Cardiac ventricle fibroblast (primary cell): ENCODE measurements around the gene PPM1K. TPM values are rescaled to one million over a fixed set of nuclear protein-coding genes. Genes with fewer than 3 reads are reported as not detected.

Source experiments
- total RNA-seq: library from RNA; depleted of rRNA; stranded (reverse); fragments of >200 nt; gene quantifications from 2 replicates; pipeline ENCODE4 v1.2.3, GENCODE V29; 2015

The PPM1K gene
- total RNA-seq, result 9.3 and 16.2 TPM in 2 replicates

GRCh38 chr4:88284439-88285234, at the start of gene PPM1K:
PPM1K (minus strand) TSS chr4:88284561; CDS start chr4:88278583, 5,978 bp downstream.

Other genes starting within 250 kb of the PPM1K start
- gene ABCG2, start 125.9 kb downstream of the PPM1K start, total RNA-seq, result 0.06 and 1.0 TPM in 2 replicates
- 3.3 and 4.3 TPM in 2 replicates for gene HERC6, start 94.3 kb upstream of the PPM1K start, total RNA-seq
- gene HERC5, start 172.6 kb upstream of the PPM1K start, total RNA-seq, result 0.25 and 1.2 TPM in 2 replicates
- 77.7 and 83.0 TPM in 2 replicates for gene PYURF, start 239.2 kb upstream of the PPM1K start, total RNA-seq